Erythroblast (primary cell): ENCODE measurements around the gene APP.

Experiments used
- GATA1 ChIP-seq: IDR thresholded peaks from 2 replicates; pipeline ENCODE4 v1.6.1; 2011; ENCODE audit warnings: low read depth, mild to moderate bottlenecking, control low read depth, low read length, moderate library complexity
- POLR2A ChIP-seq: IDR thresholded peaks from 2 replicates; pipeline ENCODE4 v1.6.1; 2011; ENCODE audit warnings: mild to moderate bottlenecking, low read length

- no peak for TF ChIP-seq POLR2A
- TF ChIP-seq GATA1: no peak
These were observed 70.9 kb downstream of the APP start for GRCh38 chr21:26099610-26100219.
